ENCODE results near the gene IMMP2L. TPM values are rescaled to one million over a fixed set of nuclear protein-coding genes. Genes with fewer than 3 reads are reported as not detected.

Gene IMMP2L
- total and polyA plus RNA-seq, 2 of the 4 experiments (the other 2 are of a cell fraction): 5.8 to 9.3 TPM

DNA sequence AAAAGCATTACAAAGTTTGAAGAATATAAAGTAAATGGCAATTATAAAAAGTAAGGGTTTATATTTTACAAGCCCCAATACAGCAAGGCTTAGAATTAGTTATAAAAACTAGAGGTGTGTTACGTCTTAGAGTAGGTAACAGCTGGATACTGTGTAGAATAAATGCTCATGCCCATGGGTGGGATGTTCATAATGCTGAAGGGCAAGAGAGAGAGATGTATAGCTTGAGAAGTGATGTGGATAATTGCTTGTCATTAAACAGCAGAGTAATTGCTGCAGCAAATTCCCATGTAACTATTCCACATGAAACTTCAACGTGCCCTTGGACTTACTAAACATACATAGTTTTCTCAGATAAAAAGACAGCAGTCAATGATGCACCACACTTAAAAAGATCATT, 233.8 kb downstream of the IMMP2L start:
- intact Hi-C loops (cut with micrococcal nuclease) (no loop called here), in situ Hi-C loops (cut with MboI; ENCODE audit: low sequenced_read_pairs) (loop anchor here (10.0 kb wide), 1 partner anchor 406 kb away; no protein-coding TSS in a partner anchor), dilution Hi-C loops (cut with HindIII; ENCODE audit: low sequenced_read_pairs, unreplicated experiment) (no loop called here)
- no peak overlapping the region for H2BK15ac ChIP-seq (ENCODE audit: low read depth, low read length)
- H3K79me1 ChIP-seq (ENCODE audit: low read depth in 1 of 2, low read length in 2 of 2): no peaks in the 10 kb centered on the region
- no peaks in the 10 kb centered on the region for H3K36me3 ChIP-seq (ENCODE audit: control insufficient read depth, insufficient read depth, low read length)
- no peak overlapping the region for H4K5ac ChIP-seq (ENCODE audit: low read depth, low read length)
- no peak overlapping the region for H2AK5ac ChIP-seq (ENCODE audit: low read depth, low read length)
- H2BK20ac ChIP-seq (ENCODE audit: low read depth, low read length): no peak overlapping the region
- TF ChIP-seq, protein P1, sequence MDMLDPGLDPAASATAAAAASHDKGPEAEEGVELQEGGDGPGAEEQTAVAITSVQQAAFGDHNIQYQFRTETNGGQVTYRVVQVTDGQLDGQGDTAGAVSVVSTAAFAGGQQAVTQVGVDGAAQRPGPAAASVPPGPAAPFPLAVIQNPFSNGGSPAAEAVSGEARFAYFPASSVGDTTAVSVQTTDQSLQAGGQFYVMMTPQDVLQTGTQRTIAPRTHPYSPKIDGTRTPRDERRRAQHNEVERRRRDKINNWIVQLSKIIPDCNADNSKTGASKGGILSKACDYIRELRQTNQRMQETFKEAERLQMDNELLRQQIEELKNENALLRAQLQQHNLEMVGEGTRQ (IDR thresholded peaks at IDR 0.05; ENCODE audit: low read depth, low read length): no peak
- TF ChIP-seq CHD1 (IDR thresholded peaks at IDR 0.05; ENCODE audit: low read depth, low read length) (no peak), NFE2L2 (IDR thresholded peaks at IDR 0.05; ENCODE audit: low read depth, low read length) (no peak), MAZ (IDR thresholded peaks at IDR 0.05; ENCODE audit: borderline replicate concordance, low read depth, low read length) (no peak)
- DNase-seq (no peak), ATAC-seq (ENCODE audit: low read depth) (no peak)
- H3K9me1 ChIP-seq (ENCODE audit: insufficient read depth, low read length): no peaks in the 10 kb centered on the region
- H3K4ac ChIP-seq (ENCODE audit: low read depth, low read length): no peak overlapping the region
- H3K27me3 ChIP-seq (ENCODE audit: control insufficient read depth, insufficient read depth, low read length): no peaks in the 10 kb centered on the region
- H3K9ac ChIP-seq (ENCODE audit: low read depth, low read length): no peak overlapping the region
- no peak overlapping the region for H3K23ac ChIP-seq (ENCODE audit: low read depth, low read length)
- H3K4me1 ChIP-seq (ENCODE audit: control insufficient read depth, insufficient read depth, low read length): no peaks in the 10 kb centered on the region
- no peaks in the 10 kb centered on the region for H3K9me3 ChIP-seq (ENCODE audit: control insufficient read depth, insufficient read depth, low read length)
- H2AK9ac ChIP-seq (replicated peaks; ENCODE audit: low read depth, low read length, poor library complexity): no peak overlapping the region
- H2AFZ ChIP-seq (replicated peaks; ENCODE audit: low read length, poor library complexity): no peak overlapping the region
- no peak overlapping the region for H2BK120ac ChIP-seq (ENCODE audit: low read depth, low read length)
- no peak overlapping the region for H3K18ac ChIP-seq (ENCODE audit: low read depth, low read length)
- no peaks in the 10 kb centered on the region for H4K20me1 ChIP-seq (ENCODE audit: insufficient read depth, low read length)
- H3K27ac ChIP-seq (ENCODE audit: insufficient read depth, low read length): no peak overlapping the region
- H3K4me3 ChIP-seq (ENCODE audit: insufficient read depth, low read depth, low read length): no peak overlapping the region
- ChIA-PET POLR2A (ENCODE audit: unreplicated experiment) (no interaction called here), CTCF (no interaction called here)
- no peak overlapping the region for H3K56ac ChIP-seq (ENCODE audit: extremely low read depth, insufficient read depth, low read length)
- WGBS, 2 experiments (ENCODE audit: extremely low coverage in 2 of 2, insufficient read length in 1 of 2): no CpG with 5 or more reads among the region's 2 CpGs
- no peak overlapping the region for H2BK5ac ChIP-seq (ENCODE audit: low read depth, low read length, poor library complexity, severe bottlenecking)
- no peak overlapping the region for H3K4me2 ChIP-seq (ENCODE audit: low read depth, low read length)
- no peak overlapping the region for H4K91ac ChIP-seq (ENCODE audit: insufficient read depth, low read depth, low read length)
- H3K14ac ChIP-seq (replicated peaks; ENCODE audit: low read depth, low read length): no peak overlapping the region
- H4K8ac ChIP-seq (ENCODE audit: low read depth in 2 of 2, low read length in 2 of 2): no peak overlapping the region
- BruUV-seq (replicated peaks): no TSS peak
